ENCODE measurements around the gene SWAP70.

The SWAP70 gene

GRCh38 chr11:9790703-9791102 lies 126.8 kb downstream of the SWAP70 start:
- Histone ChIP-seq H3K9me3 (ENCODE audit: low read length) (no peaks in the 10 kb centered on the region), H3K4me1 (ENCODE audit: insufficient read depth, low read length) (no peaks in the 10 kb centered on the region), H3K36me3 (ENCODE audit: insufficient read depth, low read length) (peaks cover 42% of the 10 kb centered on the region), H3K27me3 (ENCODE audit: insufficient read depth, low read length) (no peaks in the 10 kb centered on the region), H3K4me3 (ENCODE audit: low read length) (no peak overlapping the region), H2AFZ (ENCODE audit: low read depth, low read length) (no peak overlapping the region)

GRCh38 chr11:9796266-9796665 lies 132.4 kb downstream of the SWAP70 start:
- peaks cover 3% of the 10 kb centered on the region for H3K9me3 ChIP-seq (ENCODE audit: low read length)
- peaks cover 2% of the 10 kb centered on the region for H3K36me3 ChIP-seq (ENCODE audit: insufficient read depth, low read length)
- H3K27me3 ChIP-seq (ENCODE audit: insufficient read depth, low read length) = no peaks in the 10 kb centered on the region
- H2AFZ ChIP-seq (ENCODE audit: low read depth, low read length) = no peak overlapping the region
- no peak overlapping the region for H3K4me3 ChIP-seq (ENCODE audit: low read length)
- H3K4me1 ChIP-seq (ENCODE audit: insufficient read depth, low read length) = no peaks in the 10 kb centered on the region

GRCh38 chr11:9796854-9797253 lies 133.0 kb downstream of the SWAP70 start:
- Histone ChIP-seq H3K36me3 (ENCODE audit: insufficient read depth, low read length) (peaks cover 2% of the 10 kb centered on the region), H3K4me3 (ENCODE audit: low read length) (no peak overlapping the region), H3K27me3 (ENCODE audit: insufficient read depth, low read length) (no peaks in the 10 kb centered on the region), H3K4me1 (ENCODE audit: insufficient read depth, low read length) (no peaks in the 10 kb centered on the region), H2AFZ (ENCODE audit: low read depth, low read length) (no peak overlapping the region), H3K9me3 (ENCODE audit: low read length) (peaks cover 3% of the 10 kb centered on the region)

- no peak overlapping the region for H3K4me3 ChIP-seq (ENCODE audit: low read length)
- peaks cover 3% of the 10 kb centered on the region for H3K9me3 ChIP-seq (ENCODE audit: low read length)
- peaks cover 2% of the 10 kb centered on the region for H3K36me3 ChIP-seq (ENCODE audit: insufficient read depth, low read length)
- H3K4me1 ChIP-seq (ENCODE audit: insufficient read depth, low read length) = peaks cover under 1% of the 10 kb centered on the region
- H3K27me3 ChIP-seq (ENCODE audit: insufficient read depth, low read length) = no peaks in the 10 kb centered on the region
- H2AFZ ChIP-seq (ENCODE audit: low read depth, low read length) = no peak overlapping the region
Measured at GRCh38 chr11:9797300-9797699, 133.4 kb downstream of the SWAP70 start.

GRCh38 chr11:9799886-9800285 lies 136.0 kb downstream of the SWAP70 start:
- Histone ChIP-seq H3K4me3 (ENCODE audit: low read length) (no peak overlapping the region), H3K36me3 (ENCODE audit: insufficient read depth, low read length) (no peaks in the 10 kb centered on the region), H3K9me3 (ENCODE audit: low read length) (peaks cover 3% of the 10 kb centered on the region), H2AFZ (ENCODE audit: low read depth, low read length) (no peak overlapping the region), H3K4me1 (ENCODE audit: insufficient read depth, low read length) (peaks cover 6% of the 10 kb centered on the region), H3K27me3 (ENCODE audit: insufficient read depth, low read length) (no peaks in the 10 kb centered on the region)

GRCh38 chr11:9802291-9802861 lies 138.5 kb downstream of the SWAP70 start:
- H3K4me1 ChIP-seq (ENCODE audit: insufficient read depth, low read length) = peaks cover 6% of the 10 kb centered on the region
- no peaks in the 10 kb centered on the region for H3K27me3 ChIP-seq (ENCODE audit: insufficient read depth, low read length)

More at GRCh38 chr11:9802291-9802861, 138.5 kb downstream of the SWAP70 start:
- Histone ChIP-seq H3K36me3 (ENCODE audit: insufficient read depth, low read length) (peaks cover 11% of the 10 kb centered on the region), H3K9me3 (ENCODE audit: low read length) (peaks cover 4% of the 10 kb centered on the region), H3K4me3 (ENCODE audit: low read length) (no peak overlapping the region), H2AFZ (ENCODE audit: low read depth, low read length) (no peak overlapping the region)

Data from neuron (in vitro differentiated cells).